ENCODE measurements around the gene EPHB4.
"Not testable (repeated sequence)": the region's sequence is repeated elsewhere in the genome, so short reads cannot be mapped to it uniquely, and the experiment has no call there.

EPHB4 gene

DNA sequence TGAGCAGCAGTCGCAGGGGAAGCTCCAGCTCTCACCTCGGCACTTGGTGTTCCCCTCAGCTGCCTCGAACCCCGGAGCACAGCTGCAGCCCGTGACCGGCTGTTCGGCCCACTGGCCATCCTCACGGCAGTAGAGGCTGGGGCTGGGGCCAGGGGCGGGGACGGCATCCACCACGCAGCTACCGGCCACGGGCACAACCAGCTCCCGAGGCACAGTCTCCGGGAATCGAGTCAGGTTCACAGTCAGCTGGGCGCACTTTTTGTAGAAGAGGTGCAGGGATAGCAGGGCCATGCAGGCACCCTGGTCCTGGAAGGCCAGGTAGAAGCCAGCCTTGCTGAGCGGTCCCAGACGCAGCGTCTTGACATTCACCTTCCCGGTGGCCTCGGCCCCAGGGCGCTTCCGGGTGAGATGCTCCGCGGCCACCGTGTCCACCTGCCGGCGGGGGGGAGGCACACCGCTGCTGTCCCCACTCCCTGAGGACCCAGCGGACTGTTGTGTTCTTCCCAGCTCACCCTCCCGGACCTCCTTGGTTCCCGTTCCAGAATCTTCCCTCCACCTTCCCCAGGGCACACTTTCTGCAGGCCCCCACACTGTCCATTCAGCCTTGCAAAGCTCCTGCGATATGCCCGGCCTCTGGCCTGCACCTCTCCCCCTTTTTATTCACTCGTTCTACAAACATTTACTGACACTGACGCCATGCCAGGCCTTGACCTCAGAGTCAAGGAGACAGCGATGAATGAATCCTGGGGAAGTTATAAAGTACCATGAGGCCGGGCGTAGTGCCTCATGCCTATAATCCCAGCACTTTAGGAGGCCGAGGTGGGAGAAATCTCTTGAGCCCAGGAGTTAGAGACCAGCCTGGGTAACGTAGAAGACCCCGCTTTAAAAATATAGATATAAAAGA is 4.8 kb downstream of the EPHB4 start:
- no peak for DNase-seq (ENCODE audit: low read depth in 3 of 3)

DNA sequence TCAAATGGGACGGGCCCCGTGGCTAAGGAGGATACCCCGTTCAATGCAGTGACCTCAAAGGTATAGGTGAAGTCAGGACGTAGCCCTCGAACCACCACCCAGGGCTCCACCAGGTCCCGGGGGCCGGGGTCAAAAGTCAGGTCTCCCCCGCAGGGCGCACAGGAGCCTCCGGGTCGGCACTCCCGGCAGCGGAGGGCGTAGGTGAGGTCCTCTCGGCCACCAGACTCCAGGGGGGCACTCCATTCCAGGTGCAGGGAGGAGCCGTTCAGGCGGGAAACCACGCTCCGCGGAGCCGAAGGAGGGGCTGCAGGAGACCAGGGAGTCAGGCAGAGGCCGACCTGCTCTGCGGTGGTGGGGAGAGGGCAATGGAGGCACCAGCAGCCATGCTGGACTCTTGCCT is 7.7 kb downstream of the EPHB4 start:
- DNase-seq (ENCODE audit: low read depth in 3 of 3) = no peak

DNA sequence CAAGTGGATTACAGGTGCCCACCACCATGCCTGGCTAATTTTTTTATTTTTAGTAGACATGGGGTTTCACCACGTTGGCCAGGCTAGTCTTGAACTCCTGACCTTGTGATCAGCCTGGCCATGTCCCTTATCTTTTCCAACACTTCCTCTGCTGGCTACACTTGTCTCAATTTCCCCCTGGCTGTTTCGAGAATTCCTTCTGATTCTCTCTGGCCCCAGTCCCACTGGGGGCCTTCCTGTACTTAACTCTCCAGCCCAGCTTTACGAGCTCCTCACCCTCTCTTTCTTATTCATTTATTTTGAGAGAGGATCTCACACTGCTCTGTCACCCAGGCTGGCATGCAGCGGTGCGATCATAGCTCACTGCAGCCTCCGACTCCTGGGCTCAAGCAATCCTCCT is 8.5 kb downstream of the EPHB4 start:
- no peak for DNase-seq (ENCODE audit: low read depth in 3 of 3)

DNA sequence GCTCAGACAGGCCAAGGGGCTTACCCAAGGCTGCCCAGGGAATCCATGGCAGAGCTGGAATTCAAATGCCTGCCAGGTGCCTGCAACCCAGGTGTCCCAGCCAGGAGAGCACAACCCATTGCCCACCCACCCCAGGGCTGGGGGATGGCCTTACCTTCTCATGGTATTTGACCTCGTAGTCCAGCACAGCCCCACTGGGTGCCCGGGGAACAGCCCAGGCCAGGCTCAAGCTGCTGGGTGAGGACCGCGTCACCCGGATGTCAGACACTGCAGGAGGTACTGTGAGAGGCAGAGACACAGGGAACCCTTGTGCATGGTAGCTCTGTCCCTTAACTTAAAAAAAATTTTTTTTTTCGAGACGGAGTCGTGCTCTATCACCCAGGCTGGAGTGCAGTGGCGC is 9.0 kb downstream of the EPHB4 start:
- DNase-seq (ENCODE audit: low read depth in 3 of 3) = no peak

DNA sequence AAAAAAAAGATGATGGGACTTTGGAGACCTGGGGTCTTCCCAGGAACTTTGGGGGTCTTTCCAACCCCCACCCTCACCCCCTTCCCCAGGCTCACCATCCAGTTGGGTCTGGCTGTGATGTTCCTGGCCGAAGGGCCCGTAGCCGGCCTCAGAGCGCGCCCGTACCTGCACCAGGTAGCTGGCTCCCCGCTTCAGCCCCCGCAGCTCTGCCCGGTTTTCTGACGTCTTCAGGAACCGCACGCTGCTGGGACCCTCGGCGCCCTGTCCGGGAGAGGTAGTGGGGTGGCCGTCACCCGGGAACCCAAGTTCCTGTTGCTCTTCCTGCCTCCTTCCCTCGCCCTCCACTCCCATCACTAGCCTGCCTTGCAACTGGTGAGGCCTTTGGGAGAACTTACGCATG is 10.2 kb downstream of the EPHB4 start:
- no peak for DNase-seq (ENCODE audit: low read depth in 3 of 3)

DNA sequence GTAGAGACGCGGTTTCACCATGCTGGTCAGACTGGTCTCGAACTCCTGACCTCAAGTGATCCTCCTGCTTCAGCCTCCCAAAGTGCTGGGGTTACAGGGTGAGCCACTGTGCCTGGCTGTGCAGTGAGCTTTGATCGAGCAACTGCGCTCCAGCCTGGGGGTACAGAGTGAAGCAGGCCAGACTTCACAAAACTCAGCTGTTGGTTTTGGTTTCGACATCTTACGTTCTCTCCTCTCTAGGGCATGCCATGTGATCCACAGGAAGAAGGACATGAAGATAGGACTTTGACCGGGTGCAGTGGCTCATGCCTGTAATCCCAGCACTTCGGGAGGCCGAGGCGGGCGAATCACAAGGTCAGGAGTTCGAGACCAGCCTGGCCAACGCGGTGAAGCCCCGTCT is 10.8 kb downstream of the EPHB4 start:
- not testable (repeated sequence) for DNase-seq (ENCODE audit: low read depth in 3 of 3)

DNA sequence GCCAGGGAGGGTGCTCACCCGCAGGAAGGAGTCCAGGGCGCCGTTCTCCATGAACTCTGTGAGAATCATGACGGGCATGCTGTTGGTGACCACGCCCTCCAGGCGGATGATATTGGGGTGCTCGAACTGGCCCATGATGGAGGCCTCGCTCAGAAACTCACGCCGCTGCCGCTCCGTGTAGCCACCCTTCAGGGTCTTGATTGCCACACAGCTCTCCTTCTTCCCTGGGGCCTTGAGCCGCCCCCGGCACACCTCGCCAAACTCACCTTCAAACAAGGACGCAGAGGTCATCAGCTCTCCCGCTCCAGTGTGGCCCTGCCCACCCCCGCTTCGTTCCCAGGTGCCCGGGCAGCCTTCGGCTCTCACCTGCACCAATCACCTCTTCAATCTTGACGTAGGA is 14.6 kb downstream of the EPHB4 start:
- DNase-seq (ENCODE audit: low read depth in 3 of 3) = no peak

DNA sequence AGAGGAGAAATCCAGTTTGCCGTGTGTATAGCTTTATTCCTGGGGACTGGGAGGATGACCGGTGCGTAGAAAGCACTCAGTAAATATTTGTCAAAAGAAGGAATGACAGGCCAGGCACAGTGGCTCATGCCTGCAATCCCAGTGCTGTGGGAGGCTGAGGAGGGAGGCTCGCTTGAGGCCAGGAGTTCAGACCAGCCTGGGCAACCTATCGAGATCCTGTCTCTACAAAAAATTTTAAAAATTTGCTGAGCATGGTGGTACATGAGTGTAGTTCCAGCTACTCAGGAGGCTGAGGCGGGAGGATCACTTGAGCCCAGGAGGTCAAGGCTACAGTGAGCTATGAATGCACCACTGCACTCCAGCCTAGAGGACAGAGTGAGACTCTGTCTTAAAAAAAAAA is 15.8 kb downstream of the EPHB4 start:
- no peak for DNase-seq (ENCODE audit: low read depth in 3 of 3)

DNA sequence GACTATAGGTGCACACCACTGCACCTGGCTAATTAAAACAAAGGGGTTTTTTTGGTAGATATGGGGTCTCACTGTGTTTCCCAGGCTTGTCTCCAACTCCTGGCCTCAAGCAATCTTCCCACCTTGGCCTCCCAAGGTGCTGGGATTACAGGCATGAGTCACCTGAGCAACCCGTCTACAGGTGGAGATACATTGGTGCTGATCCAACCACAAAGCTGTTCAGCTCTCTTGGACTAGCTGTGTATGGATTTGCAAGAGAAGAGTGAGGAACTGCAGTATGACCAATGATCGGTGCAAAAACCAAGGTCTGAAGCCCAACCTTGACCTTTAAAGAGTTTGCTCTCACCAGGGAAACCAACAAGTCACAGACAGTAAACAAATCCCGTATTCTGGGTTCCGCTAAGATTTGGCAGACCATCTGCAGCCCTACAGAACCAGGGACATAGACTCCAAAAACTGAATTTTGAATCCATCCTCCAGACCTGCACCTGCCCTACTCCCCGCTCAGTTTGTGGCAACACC is 18.9 kb downstream of the EPHB4 start:
- no peak for DNase-seq (ENCODE audit: low read depth in 3 of 3)

DNA sequence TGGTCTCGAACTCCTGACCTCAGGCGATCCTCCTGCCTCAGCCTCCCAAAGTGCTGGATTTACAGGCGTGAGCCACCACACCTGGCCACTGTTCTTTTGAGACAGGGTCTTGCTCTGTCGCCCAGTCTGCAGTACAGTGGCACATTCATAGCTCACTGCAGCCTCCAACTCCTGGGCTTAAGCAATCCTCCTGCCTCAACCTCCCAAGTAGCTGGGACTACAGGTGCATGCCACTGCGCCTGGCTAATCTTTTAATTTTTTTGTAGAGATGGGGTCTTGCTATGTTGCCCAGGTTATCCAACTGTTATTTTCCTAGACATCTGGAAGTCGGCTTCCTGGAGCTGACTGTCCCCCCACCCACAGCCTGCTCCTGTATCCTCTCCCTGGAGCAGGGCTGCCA is 20.4 kb downstream of the EPHB4 start:
- DNase-seq (ENCODE audit: low read depth in 3 of 3) = not testable (repeated sequence)

DNA sequence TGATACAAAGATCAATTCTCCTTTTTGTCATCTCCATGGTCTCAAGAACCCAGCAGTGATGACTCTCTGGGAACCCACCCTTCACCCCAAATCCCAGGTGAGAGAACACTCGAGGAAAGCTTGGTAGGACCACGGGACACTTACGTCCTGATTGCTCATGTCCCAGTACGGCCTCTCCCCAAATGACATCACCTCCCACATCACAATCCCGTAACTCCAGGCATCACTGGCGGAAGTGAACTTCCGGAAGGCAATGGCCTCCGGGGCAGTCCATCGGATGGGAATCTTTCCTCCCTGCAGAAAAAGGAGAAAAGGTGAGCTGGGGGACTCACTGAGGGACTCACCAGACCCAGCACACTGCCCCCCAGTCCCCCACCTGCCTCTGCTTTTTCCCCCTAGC is 21.0 kb downstream of the EPHB4 start:
- no peak for DNase-seq (ENCODE audit: low read depth in 3 of 3)

DNA sequence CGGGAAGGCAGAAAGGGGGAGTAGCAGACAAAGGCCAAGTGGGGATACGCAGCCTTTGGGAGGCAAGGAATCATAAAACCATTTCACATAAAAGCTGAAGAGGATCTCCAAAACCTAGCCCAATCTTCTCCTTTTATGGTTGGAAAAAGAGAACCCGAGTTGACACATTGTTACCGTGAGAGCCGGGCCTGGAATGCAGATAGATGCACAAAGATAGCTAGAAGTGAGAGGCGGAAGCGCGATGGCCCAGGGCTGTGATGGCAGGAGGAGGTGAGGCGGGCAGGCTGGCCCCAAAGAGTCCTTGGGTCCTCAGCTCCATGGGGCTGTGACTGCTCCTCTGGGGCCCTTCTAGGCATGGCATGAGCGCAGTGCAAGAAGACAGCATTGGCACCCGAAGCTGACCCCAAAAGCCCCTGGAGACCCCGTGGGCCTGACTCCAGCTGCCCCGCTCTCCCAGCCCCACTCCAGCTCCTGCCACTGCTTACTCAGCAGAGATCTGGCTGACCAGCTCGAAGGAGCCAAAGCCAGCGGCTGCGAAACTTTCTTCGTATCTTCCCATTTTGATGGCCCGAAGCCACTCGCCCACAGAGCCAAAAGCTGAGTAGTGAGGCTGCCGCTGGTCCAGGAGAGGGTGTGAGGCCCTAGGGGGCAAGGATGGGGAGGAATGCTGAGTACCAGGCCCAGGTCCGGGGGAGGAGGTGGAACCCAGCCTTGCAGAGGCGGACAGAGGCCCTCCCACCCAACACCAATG is 22.5 kb downstream of the EPHB4 start:
- no peak for DNase-seq (ENCODE audit: low read depth in 3 of 3)

DNA sequence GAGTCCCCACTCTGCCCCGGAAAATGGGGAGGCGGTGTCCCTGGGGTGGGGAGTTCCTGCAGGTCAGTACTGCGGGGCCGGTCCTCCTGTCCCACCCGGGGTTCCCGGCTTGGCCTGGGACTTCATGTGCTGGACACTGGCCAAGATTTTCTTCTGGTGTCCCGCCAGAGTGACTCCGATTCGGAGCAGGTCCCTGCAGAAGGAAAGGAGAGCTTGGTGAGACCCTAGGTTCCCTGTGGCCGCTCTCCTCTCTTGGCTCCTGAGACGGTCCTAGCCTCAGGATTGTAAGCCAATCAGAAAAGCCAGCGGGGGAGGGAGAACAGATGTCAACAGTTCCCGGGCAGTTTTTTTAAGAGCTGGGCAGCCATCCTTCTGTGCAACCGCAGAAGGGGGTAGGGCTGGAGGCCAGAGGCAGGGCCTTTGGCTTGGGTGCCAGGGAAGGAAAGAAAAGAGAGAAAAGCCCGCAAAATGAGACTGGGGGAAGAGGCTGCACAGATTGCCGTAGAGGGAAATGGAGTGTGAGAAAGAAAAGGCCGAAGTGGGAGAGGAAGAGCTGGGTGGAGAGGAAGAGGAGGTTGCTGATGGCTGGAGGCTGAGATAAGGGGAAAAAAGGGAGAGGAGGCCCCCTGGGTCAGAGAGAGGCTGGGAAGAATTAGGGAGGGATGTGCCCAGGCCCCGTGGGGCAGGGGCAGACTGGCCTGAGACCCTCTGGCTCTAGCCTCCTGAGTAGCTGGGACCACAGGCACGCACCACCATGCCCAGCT is 23.7 kb downstream of the EPHB4 start:
- DNase-seq (ENCODE audit: low read depth in 3 of 3) = no peak

DNA sequence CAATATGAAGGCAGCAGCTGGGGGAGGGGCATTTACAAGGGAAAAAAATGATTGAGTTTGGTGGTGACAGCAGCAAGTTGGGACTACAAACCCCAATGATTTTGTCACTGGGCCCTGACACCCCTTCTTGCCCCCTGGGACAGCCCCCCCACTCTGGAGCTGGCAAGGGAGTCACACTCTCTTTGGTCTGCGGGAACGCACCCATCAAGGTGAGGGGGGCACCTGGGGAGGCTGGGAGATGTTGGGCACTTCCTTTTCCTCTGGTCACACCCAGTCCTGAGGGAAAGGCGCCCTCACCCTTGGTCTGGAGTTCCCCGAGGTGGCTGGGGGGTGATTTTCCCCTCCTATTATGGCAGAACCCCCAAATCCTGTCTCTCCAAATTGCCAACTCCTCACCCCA is 24.4 kb downstream of the EPHB4 start:
- DNase-seq (ENCODE audit: low read depth in 3 of 3) = no peak

DNA sequence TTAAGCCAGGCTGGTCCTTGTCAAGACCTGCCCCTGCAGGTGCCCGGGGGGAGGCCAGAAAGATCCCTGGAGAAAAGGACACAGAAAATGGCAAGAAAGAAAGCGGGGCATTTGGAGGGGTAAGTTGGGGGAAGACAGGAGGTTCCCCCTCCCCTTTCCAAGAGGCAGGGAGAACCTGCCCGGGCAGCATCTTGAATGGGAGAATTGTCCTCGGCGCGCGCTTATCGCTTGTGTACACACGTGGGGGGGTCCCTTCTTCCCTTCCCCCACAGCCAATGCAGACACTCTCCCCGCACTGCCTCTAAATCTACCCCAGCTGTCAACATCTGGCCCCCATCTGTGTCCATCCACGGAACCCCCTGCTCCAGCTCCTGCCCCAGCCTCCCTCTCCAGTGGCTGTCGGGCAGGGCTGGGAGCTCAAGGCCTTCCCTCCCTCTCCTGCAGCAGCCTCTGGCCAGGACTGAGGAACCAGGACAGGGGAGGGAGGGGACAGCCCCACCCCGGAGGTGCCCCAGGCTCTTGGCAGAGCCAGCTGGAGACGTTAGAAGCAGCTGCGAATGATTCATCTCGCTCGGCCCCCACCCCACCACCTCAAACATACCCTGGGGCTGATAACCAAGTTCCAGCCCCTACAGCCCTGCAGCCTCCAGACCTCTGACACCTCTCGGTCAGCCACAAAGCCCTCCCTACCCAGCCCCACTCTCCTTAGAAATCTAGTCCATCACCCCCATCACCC is 25.3 kb downstream of the EPHB4 start:
- no peak for DNase-seq (ENCODE audit: low read depth in 3 of 3)

DNA sequence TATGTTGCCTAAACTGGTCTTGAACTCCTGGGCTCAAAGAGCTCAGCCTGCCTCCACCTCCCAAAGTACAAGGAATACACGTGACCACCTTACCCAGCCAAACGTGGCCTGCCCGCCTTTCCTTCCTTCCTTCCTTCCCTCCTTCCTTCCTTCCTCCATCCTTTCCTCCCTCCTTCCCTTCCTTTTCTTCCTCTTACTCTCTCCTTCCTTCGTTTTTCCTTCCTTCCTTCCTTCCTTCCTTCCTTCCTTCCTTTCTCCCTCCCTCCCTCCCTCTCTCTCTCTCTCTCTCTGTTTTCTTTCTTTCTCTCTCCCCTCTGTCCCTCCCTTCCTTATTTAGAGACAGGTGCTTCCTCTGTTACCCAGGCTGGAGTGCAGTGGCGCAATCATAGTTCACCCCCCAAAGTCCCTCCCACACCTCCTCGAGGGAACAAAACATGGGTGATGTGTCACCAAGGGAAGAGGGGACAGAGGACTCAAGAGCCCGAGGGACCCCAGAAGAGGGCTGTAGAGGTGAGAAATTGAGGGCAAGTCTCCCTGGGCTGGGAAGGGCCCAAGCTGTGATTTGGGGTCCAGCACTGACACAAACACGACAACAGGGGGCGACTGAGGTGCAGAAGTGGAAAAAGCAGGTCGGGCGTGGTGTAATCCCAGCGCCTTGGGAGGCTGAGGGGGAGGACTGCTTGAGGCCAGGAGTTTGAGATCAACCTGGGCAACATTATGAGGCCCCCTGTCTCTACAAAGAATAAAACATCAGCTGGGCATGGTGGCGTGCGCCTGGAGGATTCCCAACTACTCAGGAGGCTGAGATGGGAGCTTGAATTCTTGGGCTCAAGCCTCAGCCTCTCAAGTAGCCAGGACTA is 28.1 kb downstream of the EPHB4 start:
- DNase-seq (ENCODE audit: low read depth in 3 of 3) = peak; percentile 14 to 22 (median 15)

DNA sequence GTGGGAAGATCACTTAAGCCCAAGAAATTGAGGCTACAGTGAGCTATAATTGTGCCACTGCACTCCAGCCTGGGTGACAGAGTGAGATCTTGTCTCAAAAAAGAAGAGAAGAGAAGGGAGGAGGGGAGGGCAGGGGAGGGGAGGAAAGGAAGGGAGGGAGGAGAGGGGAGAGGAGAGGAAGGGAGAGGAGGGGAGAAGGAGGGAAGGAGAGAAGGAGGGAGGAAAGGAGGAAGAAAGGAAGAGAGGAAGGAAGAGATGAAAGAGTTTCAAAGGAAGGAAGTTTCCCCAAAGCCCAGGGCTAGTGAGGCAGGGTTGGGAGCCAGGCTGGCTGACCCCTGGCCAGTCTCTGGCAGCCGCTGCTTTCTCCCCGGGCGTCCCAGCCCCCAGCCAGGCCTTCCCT is 32.6 kb downstream of the EPHB4 start:
- DNase-seq (ENCODE audit: low read depth in 3 of 3) = no peak

DNA sequence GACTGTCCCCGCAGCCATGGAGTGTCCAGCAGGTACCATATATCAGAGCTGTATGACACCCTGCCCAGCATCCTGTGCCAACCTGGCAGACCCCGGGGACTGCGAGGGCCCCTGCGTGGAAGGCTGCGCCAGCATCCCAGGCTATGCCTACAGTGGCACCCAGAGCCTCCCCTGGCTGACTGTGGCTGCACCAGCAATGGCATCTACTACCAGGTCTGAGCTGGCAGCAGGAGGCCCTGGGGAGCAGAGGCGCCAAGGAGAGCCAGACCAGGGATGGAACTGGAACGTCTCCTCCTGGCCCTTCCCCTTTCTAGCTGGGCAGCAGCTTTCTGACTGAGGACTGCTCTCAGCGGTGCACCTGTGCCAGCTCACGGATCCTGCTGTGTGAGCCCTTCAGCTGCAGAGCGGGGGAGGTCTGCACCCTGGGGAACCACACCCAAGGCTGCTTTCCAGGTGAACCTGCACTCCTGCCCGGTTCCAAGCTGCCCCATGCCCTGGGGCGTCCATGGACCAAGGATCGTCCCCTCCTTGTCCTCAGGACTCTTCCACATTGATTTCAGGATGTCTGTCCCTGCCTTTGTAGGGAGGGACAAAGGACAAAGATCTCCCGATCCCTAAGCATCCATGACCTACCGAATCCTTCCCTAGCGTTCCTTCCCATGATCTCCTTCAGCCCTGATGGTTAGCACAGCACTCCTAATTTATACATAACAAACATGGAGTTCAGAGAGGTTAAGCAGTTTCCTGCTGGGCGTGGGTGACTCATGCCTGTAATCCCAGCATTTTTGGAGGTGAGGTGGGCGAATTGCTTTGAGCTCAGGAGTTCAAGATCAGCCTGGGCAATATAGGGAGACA is 33.3 kb downstream of the EPHB4 start:
- no peak for DNase-seq (ENCODE audit: low read depth in 3 of 3)

DNA sequence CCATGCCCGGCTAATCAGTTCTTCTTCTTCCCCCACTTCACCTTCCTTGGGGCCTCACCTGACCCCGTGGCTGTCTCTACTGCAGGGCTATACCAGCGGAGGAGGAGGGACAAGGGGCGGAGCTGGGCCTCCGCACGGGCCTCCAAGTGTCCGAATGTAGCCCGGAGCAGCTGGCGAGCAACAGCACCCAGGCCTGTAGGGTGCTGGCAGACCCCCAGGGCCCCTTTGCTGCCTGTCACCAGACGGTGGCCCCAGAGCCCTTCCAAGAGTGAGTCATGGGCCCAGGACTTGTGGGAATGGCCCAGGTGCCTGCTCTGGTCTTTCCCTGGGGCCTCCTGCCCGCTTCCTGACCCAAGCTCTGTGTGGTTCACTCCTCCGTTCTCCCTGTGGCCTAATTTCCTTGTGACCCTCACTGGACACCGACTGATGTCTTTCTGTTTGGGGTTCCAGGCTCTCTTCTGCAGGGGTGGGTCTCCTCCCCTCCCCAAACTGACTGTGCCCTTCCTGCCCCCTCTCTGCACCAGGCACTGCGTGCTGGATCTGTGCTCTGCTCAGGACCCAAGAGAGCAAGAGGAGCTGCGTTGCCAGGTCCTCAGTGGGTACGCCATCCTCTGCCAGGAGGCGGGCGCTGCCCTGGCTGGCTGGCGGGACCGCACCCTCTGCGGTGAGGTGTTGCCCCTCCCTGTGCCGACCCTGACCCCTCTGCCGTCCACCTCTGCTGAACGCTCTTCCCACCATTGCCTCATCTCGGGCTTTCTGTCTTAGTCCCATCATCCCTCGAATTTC is 35.2 kb downstream of the EPHB4 start:
- DNase-seq (ENCODE audit: low read depth in 3 of 3) = no peak

Data from stimulated activated CD4-positive, alpha-beta T cell treated with anti-CD3 and anti-CD28 coated beads, TNF-alpha, amount 100 ng/mL, for 4 hours (primary cell).